ENCODE results near the gene OTOP1.
"Not testable (repeated sequence)": the region's sequence is repeated elsewhere in the genome, so short reads cannot be mapped to it uniquely, and the experiment has no call there.

OTOP1 gene

DNA sequence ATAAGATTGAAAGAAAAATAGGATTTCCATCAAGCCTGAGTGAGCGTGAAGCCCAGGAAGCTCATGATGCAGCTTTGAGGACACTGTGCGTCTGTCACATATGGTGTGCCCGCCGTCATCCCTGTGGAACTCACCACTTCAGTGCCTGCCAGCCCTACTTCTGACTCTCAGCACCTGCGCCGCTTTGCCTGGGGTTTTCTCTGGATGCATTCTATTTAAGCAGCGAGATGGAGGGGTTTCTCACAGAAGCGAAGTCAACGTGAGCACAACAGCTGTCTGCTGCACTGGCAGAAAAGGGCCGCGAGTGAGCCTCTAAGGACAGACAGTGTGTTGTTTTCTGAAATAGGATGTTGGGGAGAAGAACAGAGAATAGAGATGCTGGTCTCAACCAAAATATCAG is 27.5 kb upstream of the OTOP1 start:
- DNase-seq (ENCODE audit: low read depth in 2 of 2), result no peak
- TF ChIP-seq, protein P1, sequence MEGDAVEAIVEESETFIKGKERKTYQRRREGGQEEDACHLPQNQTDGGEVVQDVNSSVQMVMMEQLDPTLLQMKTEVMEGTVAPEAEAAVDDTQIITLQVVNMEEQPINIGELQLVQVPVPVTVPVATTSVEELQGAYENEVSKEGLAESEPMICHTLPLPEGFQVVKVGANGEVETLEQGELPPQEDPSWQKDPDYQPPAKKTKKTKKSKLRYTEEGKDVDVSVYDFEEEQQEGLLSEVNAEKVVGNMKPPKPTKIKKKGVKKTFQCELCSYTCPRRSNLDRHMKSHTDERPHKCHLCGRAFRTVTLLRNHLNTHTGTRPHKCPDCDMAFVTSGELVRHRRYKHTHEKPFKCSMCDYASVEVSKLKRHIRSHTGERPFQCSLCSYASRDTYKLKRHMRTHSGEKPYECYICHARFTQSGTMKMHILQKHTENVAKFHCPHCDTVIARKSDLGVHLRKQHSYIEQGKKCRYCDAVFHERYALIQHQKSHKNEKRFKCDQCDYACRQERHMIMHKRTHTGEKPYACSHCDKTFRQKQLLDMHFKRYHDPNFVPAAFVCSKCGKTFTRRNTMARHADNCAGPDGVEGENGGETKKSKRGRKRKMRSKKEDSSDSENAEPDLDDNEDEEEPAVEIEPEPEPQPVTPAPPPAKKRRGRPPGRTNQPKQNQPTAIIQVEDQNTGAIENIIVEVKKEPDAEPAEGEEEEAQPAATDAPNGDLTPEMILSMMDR (IDR thresholded peaks at IDR 0.05; ENCODE audit: low read depth, low read length), result no peak
- H3K4me3 ChIP-seq (replicated peaks in 1 of 2; ENCODE audit: low read depth in 2 of 2, low read length in 2 of 2), result no peak overlapping the region

DNA sequence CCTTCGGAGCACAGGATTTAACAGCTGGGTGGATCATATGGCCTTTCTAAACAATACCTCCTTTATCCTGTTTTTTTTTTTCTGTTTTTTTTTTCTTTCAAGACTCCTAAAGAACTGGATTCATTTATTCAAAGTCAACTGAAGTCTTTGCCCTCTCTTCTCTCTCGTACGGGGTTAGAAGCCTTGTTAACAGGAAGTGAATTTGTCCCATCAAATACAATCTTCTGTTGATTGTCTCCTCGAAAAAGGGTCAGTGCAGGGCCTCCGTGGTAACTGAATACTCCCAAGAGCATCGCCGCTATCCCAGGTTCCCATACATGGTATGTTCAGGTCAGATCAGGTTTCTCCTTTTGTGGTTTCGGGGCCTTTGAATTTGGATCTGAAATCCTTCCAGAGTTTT is 23.1 kb upstream of the OTOP1 start:
- H3K4me3 ChIP-seq (replicated peaks in 1 of 2; ENCODE audit: low read depth in 2 of 2, low read length in 2 of 2), result no peak overlapping the region
- DNase-seq (ENCODE audit: low read depth in 2 of 2), result no peak
- TF ChIP-seq, protein P1 (IDR thresholded peaks at IDR 0.05; ENCODE audit: low read depth, low read length), result no peak

DNA sequence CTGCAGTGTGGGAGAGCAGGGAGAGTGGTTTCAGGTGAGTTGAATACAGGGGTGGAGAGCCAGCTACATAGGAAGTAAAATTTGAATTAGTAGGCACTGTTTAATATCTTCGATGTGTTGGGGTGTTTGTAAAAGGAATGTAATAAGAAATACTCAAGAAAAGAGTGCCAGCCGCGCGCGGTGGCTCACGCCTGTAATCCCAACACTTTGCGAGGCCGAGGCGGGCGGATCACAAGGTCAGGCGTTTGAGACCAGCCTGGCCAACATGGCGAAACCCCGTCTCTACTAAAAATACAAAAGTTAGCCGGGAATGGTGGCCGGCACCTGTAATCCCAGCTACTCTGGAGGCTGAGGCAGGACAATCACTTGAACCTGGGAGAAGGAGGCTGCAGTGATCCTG is 22.6 kb upstream of the OTOP1 start:
- DNase-seq (ENCODE audit: low read depth in 2 of 2); H3K4me3 ChIP-seq (replicated peaks in 1 of 2; ENCODE audit: low read depth in 2 of 2, low read length in 2 of 2): not testable (repeated sequence)

DNA sequence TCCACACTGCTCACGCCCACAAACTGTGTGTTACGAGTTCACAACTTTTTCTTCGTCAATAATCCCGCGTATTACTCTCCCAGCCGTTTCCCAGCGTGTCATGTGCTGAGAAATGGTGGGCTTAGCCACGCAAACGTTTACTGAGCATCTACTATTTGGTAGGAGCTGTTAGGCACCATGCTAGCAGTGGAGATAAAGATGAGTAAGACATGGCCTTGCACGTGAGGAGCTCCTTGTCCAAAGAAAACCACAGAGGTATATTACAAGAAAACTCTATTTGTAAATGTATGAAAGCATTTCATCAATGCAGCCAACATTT is 22.1 kb upstream of the OTOP1 start:
- TF ChIP-seq, protein P1 (IDR thresholded peaks at IDR 0.05; ENCODE audit: low read depth, low read length), result no peak
- peak overlapping the region; percentile 68 to 91 for H3K4me3 ChIP-seq (replicated peaks in 1 of 2; ENCODE audit: low read depth in 2 of 2, low read length in 2 of 2)
- DNase-seq (ENCODE audit: low read depth in 2 of 2), result peak in 1 of 2 donors; percentile 31

DNA sequence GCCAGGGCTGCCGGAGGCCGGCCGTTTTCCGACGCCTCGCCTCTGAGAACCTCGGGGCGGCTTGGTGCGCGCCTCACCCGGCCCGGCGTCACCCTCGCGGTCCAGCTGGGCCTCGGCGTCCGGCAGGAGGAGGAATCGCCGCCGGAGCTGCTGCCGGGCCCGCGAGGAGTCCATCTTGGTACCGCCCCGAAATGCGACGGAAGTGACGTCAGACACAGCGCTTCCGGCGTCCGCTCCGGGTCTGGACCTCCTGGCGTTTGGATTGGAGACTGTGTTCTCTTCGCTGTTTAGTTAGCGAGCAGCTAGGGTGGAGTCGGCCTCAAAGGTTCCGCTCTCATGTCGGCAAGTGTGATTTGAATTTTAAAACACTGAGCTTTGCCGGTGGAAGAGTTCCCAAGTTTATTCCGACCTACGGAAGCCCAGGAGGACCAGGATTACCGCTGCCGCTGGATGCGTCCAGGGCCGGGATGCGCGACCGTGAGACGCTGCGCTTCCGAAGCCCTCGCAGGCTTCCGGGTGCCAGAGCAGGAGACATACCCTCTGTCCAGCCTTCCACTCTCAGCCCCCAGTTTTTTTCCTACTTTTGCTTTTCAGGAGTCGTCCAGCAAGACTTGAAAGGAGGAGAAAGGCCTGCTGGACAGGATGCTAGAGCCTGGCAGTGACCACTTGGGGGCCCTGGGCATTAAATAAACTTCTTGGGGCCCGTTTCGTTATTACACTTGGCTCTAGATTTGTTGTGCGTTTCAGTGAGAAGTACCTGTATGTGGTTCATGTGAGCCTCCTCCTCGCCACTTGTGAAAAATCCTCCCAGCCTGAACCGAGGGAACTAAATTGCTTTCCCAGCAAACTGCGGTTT is 21.5 kb upstream of the OTOP1 start, which contains the start of gene TMEM128:
Gene TMEM128 (minus strand): TSS at position 195 of the 856 bp plus-strand sequence. CDS start 21 bp downstream, at position 174.
- DNase-seq (ENCODE audit: low read depth in 2 of 2), result peak; percentile 94 to 96
- TF ChIP-seq, protein P1 (IDR thresholded peaks at IDR 0.05; ENCODE audit: low read depth, low read length), result peak; percentile 23
- peak within 1 kb of the TSS; percentile 68 to 91 for H3K4me3 ChIP-seq (replicated peaks in 1 of 2; ENCODE audit: low read depth in 2 of 2, low read length in 2 of 2)

DNA sequence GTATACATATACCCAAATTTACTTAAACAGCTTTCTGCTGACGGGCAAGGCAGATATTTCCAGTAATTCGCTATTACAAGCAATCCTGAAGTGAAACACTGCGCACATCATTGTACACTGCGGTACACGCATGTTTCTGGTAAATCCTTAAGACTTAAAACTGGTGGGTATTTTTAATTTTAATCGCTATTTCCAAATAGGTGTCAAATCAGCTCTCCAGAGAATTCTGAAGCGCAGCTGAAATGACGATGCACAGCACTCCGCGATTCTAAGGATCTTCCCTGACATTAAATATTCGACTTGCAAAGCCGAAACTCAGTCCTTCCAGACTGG is 20.9 kb upstream of the OTOP1 start:
- TF ChIP-seq, protein P1 (IDR thresholded peaks at IDR 0.05; ENCODE audit: low read depth, low read length), result no peak
- DNase-seq (ENCODE audit: low read depth in 2 of 2), result no peak

DNA sequence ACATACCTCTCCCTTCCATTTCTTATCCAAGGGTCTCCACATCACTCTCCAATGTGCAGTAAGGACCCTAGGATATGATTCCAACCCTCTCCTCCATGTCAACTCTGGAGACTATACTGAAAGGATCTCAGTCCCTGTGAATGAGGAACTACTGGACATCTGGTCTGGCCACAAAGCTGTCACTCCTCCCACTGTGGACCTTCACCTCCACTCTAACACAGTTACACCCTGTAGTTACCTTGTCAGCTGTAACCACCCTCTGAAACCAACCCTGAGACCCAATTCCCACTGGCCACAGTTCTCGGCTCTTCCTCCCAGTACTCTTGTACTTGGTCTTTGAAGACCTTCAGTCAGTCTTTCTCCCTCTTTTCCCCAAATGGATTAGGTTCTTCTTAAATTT is 18.4 kb upstream of the OTOP1 start:
- TF ChIP-seq, protein P1 (IDR thresholded peaks at IDR 0.05; ENCODE audit: low read depth, low read length), result no peak
- no peak for DNase-seq (ENCODE audit: low read depth in 2 of 2)
- no peak overlapping the region for H3K4me3 ChIP-seq (replicated peaks in 1 of 2; ENCODE audit: low read depth in 2 of 2, low read length in 2 of 2)

More for the DNA sequence above, 20.9 kb upstream of the OTOP1 start:
- peak overlapping the region; percentile 68 to 91 for H3K4me3 ChIP-seq (replicated peaks in 1 of 2; ENCODE audit: low read depth in 2 of 2, low read length in 2 of 2)

DNA sequence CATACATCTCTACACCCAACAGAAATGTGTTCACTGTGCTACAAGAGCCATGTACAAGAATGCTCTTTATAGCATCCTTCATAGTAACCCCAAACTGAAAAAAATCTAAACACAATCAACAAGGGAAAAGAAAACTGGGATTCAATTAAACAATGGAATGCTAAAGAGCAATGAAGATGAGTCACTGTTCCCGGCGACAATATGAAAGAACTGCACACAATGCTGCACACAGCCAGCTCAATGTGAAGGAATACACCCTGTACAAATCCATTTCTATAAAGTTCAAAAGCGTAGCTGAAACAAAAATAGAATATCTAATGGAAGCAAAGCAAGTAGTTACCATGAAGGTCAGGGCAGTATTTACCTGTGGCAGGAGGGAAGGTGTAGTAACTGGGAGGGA is 12.8 kb upstream of the OTOP1 start:
- DNase-seq (ENCODE audit: low read depth in 2 of 2), result peak in 1 of 2 donors; percentile 14
- H3K4me3 ChIP-seq (replicated peaks in 1 of 2; ENCODE audit: low read depth in 2 of 2, low read length in 2 of 2), result not testable (repeated sequence)

Data from cardiac fibroblast (primary cell).